HepG2 (cell line): ENCODE data around the gene MEX3D. TPM values are rescaled to one million over a fixed set of nuclear protein-coding genes. Genes with fewer than 3 reads are reported as not detected.

Experiments used
- ATF7 ChIP-seq, 2 experiments: fragments of 450-650 bp in 1 of 2; sonication (generic) in 1 of 2; formaldehyde crosslinking in 1 of 2; IDR thresholded peaks; 2 replicates each; pipeline versions ENCODE4 v1.4.0 to v1.6.1; 2016 to 2020; ENCODE audit warnings: antibody characterized with exemption in 1 of 2, mild to moderate bottlenecking in 1 of 2, missing genetic modification reagents in 1 of 2
- BCLAF1 ChIP-seq: fragments of 450-650 bp; IDR thresholded peaks from 2 replicates; pipeline ENCODE4 v1.6.1; 2017; ENCODE audit warnings: mild to moderate bottlenecking
- CSRNP2 ChIP-seq: sonication (generic); formaldehyde crosslinking; conservative IDR thresholded peaks from 2 replicates; pipeline ENCODE4 v1.8.0; 2022; ENCODE audit warnings: low read depth, missing genetic modification reagents
- FLYWCH1 ChIP-seq: sonication (generic); formaldehyde crosslinking; IDR thresholded peaks from 2 replicates; pipeline ENCODE4 v1.8.1; 2023; ENCODE audit warnings: mild to moderate bottlenecking, missing genetic modification reagents
- GATA4 ChIP-seq: sonication (generic); IDR thresholded peaks from 2 replicates; pipeline ENCODE4 v1.6.1; 2016; ENCODE audit warnings: antibody characterized with exemption, low read depth, borderline replicate concordance
- HHEX ChIP-seq: IDR thresholded peaks from 2 replicates; pipeline ENCODE4 v1.6.1; 2016; ENCODE audit warnings: control low read depth
- KAT8 ChIP-seq: IDR thresholded peaks from 2 replicates; pipeline ENCODE4 v1.6.1; 2016; ENCODE audit warnings: missing genetic modification reagents, missing compliant biosample characterization
- KMT2B ChIP-seq: IDR thresholded peaks from 2 replicates; pipeline ENCODE4 v1.6.1; 2016; ENCODE audit warnings: missing genetic modification reagents, missing compliant biosample characterization
- MAZ ChIP-seq, 2 experiments: sonication (generic) in 1 of 2; formaldehyde crosslinking in 1 of 2; IDR thresholded peaks; 2 replicates each; pipeline versions ENCODE4 v1.5.0 to v1.6.1; 2012 to 2020; ENCODE audit warnings: low read depth in 2 of 2, mild to moderate bottlenecking in 2 of 2, borderline replicate concordance in 1 of 2, improper control_type of control experiment in 1 of 2, low read length in 1 of 2, missing genetic modification reagents in 1 of 2, moderate library complexity in 1 of 2
- MED1 ChIP-seq: sonication (generic); formaldehyde crosslinking; IDR thresholded peaks from 2 replicates; pipeline ENCODE4 v1.4.0; 2020; ENCODE audit warnings: missing genetic modification reagents
- MLX ChIP-seq: IDR thresholded peaks from 2 replicates; pipeline ENCODE4 v1.6.1; 2016
- NCOA2 ChIP-seq: sonication (generic); formaldehyde crosslinking; IDR thresholded peaks from 2 replicates; pipeline ENCODE4 v1.8.0; 2022; ENCODE audit warnings: inconsistent platforms
- NCOA5 ChIP-seq: sonication (generic); formaldehyde crosslinking; IDR thresholded peaks from 2 replicates; pipeline ENCODE4 v1.4.0; 2020; ENCODE audit warnings: missing genetic modification reagents
- PRPF4 ChIP-seq: fragments of 200-400 bp; formaldehyde crosslinking; IDR thresholded peaks from 2 replicates; pipeline ENCODE4 v1.6.1; 2016; ENCODE audit warnings: low read length, low read depth; ENCODE audit not compliant: poor library complexity, severe bottlenecking
- SIN3A ChIP-seq: IDR thresholded peaks from 2 replicates; pipeline ENCODE4 v1.6.1; 2011; ENCODE audit warnings: low read depth, mild to moderate bottlenecking, control low read depth, low read length, borderline replicate concordance
- TFE3 ChIP-seq: IDR thresholded peaks from 2 replicates; pipeline ENCODE4 v1.6.1; 2016
- ZMYM3 ChIP-seq: sonication (generic); formaldehyde crosslinking; IDR thresholded peaks from 2 replicates; pipeline ENCODE4 v1.5.1; 2020; ENCODE audit warnings: mild to moderate bottlenecking, missing genetic modification reagents
- ZNF234 ChIP-seq: sonication (generic); formaldehyde crosslinking; conservative IDR thresholded peaks from 2 replicates; pipeline ENCODE4 v1.5.1; 2020; ENCODE audit warnings: mild to moderate bottlenecking, missing genetic modification reagents
- ZNF33A ChIP-seq: sonication (generic); formaldehyde crosslinking; IDR thresholded peaks from 2 replicates; pipeline ENCODE4 v1.5.1; 2020; ENCODE audit warnings: missing genetic modification reagents, mild to moderate bottlenecking, moderate library complexity, borderline replicate concordance
- ZNF570 ChIP-seq: sonication (generic); formaldehyde crosslinking; IDR thresholded peaks from 2 replicates; pipeline ENCODE4 v1.4.0; 2020; ENCODE audit warnings: mild to moderate bottlenecking, missing genetic modification reagents, borderline replicate concordance
- ZNF629 ChIP-seq: sonication (generic); formaldehyde crosslinking; conservative IDR thresholded peaks from 2 replicates; pipeline ENCODE4 v1.5.0; 2020; ENCODE audit warnings: missing genetic modification reagents
- ZNF713 ChIP-seq: sonication (generic); formaldehyde crosslinking; IDR thresholded peaks from 2 replicates; pipeline ENCODE4 v1.4.0; 2020; ENCODE audit warnings: mild to moderate bottlenecking, missing genetic modification reagents
- ZNF775 ChIP-seq: sonication (generic); formaldehyde crosslinking; IDR thresholded peaks from 2 replicates; pipeline ENCODE4 v1.4.0; 2020; ENCODE audit warnings: missing genetic modification reagents, mild to moderate bottlenecking, moderate library complexity, borderline replicate concordance
- ZSCAN12 ChIP-seq: sonication (generic); formaldehyde crosslinking; IDR thresholded peaks from 2 replicates; pipeline ENCODE4 v1.9.0; 2021; ENCODE audit warnings: mild to moderate bottlenecking, missing genetic modification reagents
- polyA plus RNA-seq, 8 experiments: library from polyadenylated mRNA; depleted of rRNA in 3 of 8; stranded (reverse) in 7 of 8; unstranded in 1 of 8; fragments of >200 nt; fragmentation: Illumina TruSeq in 4 of 8; extraction: Trizol in 4 of 8; gene quantifications; 2 replicates each; pipeline versions ENCODE4 v1.2.1 to v1.2.3, GENCODE V29; 2011 to 2016; ENCODE audit warnings: low read depth in 4 of 8, missing spikeins in 1 of 8, mixed read lengths in 1 of 8; ENCODE audit not compliant: insufficient read depth in 1 of 8
- total RNA-seq, 5 experiments: library from RNA; depleted of rRNA; stranded (reverse); fragments of >200 nt; fragmentation: Illumina TruSeq; extraction: Trizol; gene quantifications; 2 replicates each; pipeline ENCODE4 v1.2.3, GENCODE V29; 2016; ENCODE audit warnings: low read depth in 1 of 5

MEX3D gene
- total and polyA plus RNA-seq, 2 of the 13 experiments (the other 11 are each of a cell fraction or from before 2014, with no cell fraction given), result 3.6 to 17.1 TPM

GRCh38 chr19:1592024-1592754, 24.1 kb upstream of the MEX3D start (continued):
- TF ChIP-seq CSRNP2 (CRISPR knock-in tag) (no peak), ZNF713 (CRISPR knock-in tag) (no peak), GATA4 (no peak), TFE3 (CRISPR knock-in tag) (0 out of 2 replicates have a peak, but pooled peaks have one; percentile 42), ZNF570 (CRISPR knock-in tag) (no peak), PRPF4 (no peak), NCOA5 (CRISPR knock-in tag) (no peak), KMT2B (CRISPR knock-in tag) (no peak), MAZ (IDR thresholded peaks at IDR 0.05; ENCODE audit: borderline replicate concordance, low read depth, low read length) (no peak; the same call in 1 of the 2 replicates), MAZ (CRISPR knock-in tag; IDR thresholded peaks at IDR 0.05; ENCODE audit: low read depth) (peak; percentile 66), ZNF33A (CRISPR knock-in tag) (no peak), HHEX (CRISPR knock-in tag) (no peak), ZMYM3 (CRISPR knock-in tag) (no peak), ZNF629 (no peak), MED1 (CRISPR knock-in tag) (peak; percentile 53), SIN3A (peak; percentile 78; the same call in 1 of the 2 replicates), FLYWCH1 (CRISPR knock-in tag) (no peak), KAT8 (CRISPR knock-in tag) (no peak), ZNF234 (0 out of 2 replicates have a peak, but pooled peaks have one; percentile 51), ATF7 (IDR thresholded peaks at IDR 0.05) (no peak), ATF7 (CRISPR knock-in tag; IDR thresholded peaks at IDR 0.05) (0 out of 2 replicates have a peak, but pooled peaks have one; percentile 40), BCLAF1 (no peak), ZNF775 (CRISPR knock-in tag) (no peak), ZSCAN12 (CRISPR knock-in tag) (no peak), NCOA2 (CRISPR knock-in tag) (no peak), MLX (CRISPR knock-in tag) (no peak)
